ENCODE measurements around the gene ARMH3.

DNA sequence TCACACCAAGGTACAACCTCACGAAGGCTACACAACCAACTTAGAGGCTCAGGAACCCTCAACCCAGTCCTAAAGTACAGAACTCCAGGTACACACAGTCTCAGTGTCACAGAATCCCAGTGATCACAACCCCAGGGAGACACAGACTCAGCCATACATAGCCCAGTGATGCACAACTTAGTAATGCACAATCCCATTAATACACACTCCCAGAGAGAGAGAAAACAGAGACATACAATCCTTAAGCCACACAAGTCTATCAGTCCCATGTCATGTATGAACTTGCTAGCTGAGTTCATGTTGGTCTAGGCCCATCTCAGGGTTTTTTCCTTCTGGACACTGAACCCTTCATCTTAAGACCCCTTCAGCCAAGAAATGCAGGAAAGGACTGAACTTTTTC lies 217.0 kb downstream of the ARMH3 start:
- TF ChIP-seq CTCF (conservative IDR thresholded peaks at IDR 0.05 in 1 of 2, IDR thresholded peaks at IDR 0.05 in 1 of 2; ENCODE audit: extremely low read depth in 1 of 2, insufficient read depth in 1 of 2, low read depth in 1 of 2, low read length in 2 of 2), result no peak
- no peak for TF ChIP-seq EZH2 (IDR thresholded peaks at IDR 0.05; ENCODE audit: borderline replicate concordance, low read length)

All from mammary epithelial cell (primary cell).